K562 (cell line): ENCODE measurements around the gene C6orf89. TPM values are rescaled to one million over a fixed set of nuclear protein-coding genes. Genes with fewer than 3 reads are reported as not detected.
A peak's percentile ranks its signal among the peaks of the same experiment; 100 is the strongest.

Experiments used
- GATAD2B ChIP-seq: fragments of 450-650 bp; IDR thresholded peaks from 2 replicates; pipeline ENCODE4 v1.6.1; 2017; ENCODE audit warnings: mild to moderate bottlenecking, borderline replicate concordance
- NFATC3 ChIP-seq: fragments of 450-650 bp; IDR thresholded peaks from 2 replicates; pipeline ENCODE4 v1.6.1; 2017; ENCODE audit warnings: mild to moderate bottlenecking
- SMC3 ChIP-seq: conservative IDR thresholded peaks from 2 replicates; pipeline ENCODE4 v1.6.1; 2011; ENCODE audit warnings: low read depth, low read length, improper control_type of control experiment; ENCODE audit not compliant: insufficient read depth
- polyA plus RNA-seq, 8 experiments: library from polyadenylated mRNA; depleted of rRNA in 4 of 8; stranded (reverse) in 5 of 8; unstranded in 3 of 8; fragments of >200 nt; fragmentation: Nextera tagmentation in 2 of 8; fragmentation: Illumina TruSeq in 1 of 8; extraction: Ambion mirVana in 2 of 8; extraction: Trizol in 1 of 8; gene quantifications; 2 replicates each; pipeline versions ENCODE4 v1.2.1 to v1.2.3, GENCODE V29; 2011 to 2014; ENCODE audit warnings: inconsistent platforms in 1 of 8, missing spikeins in 1 of 8
- total RNA-seq, 7 experiments: library from RNA; depleted of rRNA in 6 of 7; stranded (reverse); fragments of >200 nt in 6 of 7; fragmentation: Illumina TruSeq in 2 of 7; extraction: Trizol in 2 of 7; gene quantifications; 2 replicates each; pipeline versions ENCODE4 v1.2.1 to v1.2.3, GENCODE V29; 2011 to 2021; ENCODE audit warnings: low replicate concordance in 1 of 7
- TF ChIP-seq, protein P1 (sequence below): IDR thresholded peaks from 2 replicates; pipeline ENCODE4 v1.6.1; 2011; ENCODE audit warnings: borderline replicate concordance, low read depth, mild to moderate bottlenecking, moderate library complexity, low read length; ENCODE audit not compliant: insufficient read depth, poor library complexity, severe bottlenecking
- TF ChIP-seq, protein P2 (sequence below), 2 experiments: IDR thresholded peaks in 1 of 2; conservative IDR thresholded peaks in 1 of 2; 2 replicates each; pipeline ENCODE4 v1.6.1; 2016; ENCODE audit warnings: low read depth in 2 of 2, mild to moderate bottlenecking in 1 of 2, missing compliant biosample characterization in 1 of 2, missing genetic modification characterization in 1 of 2, moderate library complexity in 1 of 2
- TF ChIP-seq, protein P3 (sequence below): fragments of 250-450 bp; sonication (Bioruptor Pico); IDR thresholded peaks from 2 replicates; pipeline ENCODE4 v1.5.0; 2021

C6orf89 gene
- total and polyA plus RNA-seq, 9 of the 15 experiments (the other 6 are each of a cell fraction or from before 2014, with no cell fraction given): 35.2 to 111 (median 58.5) TPM

DNA sequence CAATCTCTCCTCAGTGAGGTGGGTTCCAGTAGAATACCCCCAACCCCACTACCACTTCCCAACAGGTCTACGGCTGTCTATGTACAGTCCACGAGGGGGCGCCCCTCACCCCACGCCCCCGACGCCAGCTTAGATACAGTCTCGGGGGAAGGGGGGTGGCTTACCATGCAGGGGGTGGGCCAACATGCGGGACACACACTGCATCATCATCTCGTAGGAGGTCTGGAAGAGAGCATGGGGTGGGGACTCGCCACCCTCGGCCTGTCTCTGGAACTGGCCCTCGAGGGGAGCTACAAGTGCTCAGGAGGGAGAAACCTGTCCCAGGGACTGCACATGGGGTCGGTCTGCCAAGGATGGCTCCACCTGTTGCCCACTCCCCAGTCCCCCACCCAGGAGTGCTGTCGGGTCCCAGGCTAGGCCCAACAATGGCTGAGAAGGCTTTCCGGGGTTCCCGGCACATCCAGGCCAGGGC, 91.8 kb downstream of the C6orf89 start (continued):
- TF ChIP-seq SMC3: peak; percentile 53
- TF ChIP-seq, protein P1, sequence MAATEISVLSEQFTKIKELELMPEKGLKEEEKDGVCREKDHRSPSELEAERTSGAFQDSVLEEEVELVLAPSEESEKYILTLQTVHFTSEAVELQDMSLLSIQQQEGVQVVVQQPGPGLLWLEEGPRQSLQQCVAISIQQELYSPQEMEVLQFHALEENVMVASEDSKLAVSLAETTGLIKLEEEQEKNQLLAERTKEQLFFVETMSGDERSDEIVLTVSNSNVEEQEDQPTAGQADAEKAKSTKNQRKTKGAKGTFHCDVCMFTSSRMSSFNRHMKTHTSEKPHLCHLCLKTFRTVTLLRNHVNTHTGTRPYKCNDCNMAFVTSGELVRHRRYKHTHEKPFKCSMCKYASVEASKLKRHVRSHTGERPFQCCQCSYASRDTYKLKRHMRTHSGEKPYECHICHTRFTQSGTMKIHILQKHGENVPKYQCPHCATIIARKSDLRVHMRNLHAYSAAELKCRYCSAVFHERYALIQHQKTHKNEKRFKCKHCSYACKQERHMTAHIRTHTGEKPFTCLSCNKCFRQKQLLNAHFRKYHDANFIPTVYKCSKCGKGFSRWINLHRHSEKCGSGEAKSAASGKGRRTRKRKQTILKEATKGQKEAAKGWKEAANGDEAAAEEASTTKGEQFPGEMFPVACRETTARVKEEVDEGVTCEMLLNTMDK: peak; percentile 83
- no peak for TF ChIP-seq GATAD2B
- TF ChIP-seq, protein P2, sequence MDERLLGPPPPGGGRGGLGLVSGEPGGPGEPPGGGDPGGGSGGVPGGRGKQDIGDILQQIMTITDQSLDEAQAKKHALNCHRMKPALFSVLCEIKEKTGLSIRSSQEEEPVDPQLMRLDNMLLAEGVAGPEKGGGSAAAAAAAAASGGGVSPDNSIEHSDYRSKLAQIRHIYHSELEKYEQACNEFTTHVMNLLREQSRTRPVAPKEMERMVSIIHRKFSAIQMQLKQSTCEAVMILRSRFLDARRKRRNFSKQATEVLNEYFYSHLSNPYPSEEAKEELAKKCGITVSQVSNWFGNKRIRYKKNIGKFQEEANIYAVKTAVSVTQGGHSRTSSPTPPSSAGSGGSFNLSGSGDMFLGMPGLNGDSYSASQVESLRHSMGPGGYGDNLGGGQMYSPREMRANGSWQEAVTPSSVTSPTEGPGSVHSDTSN (CRISPR knock-in tag; IDR thresholded peaks at IDR 0.05; ENCODE audit: low read depth): no peak
- TF ChIP-seq, protein P2 (tag; conservative IDR thresholded peaks at IDR 0.05; ENCODE audit: low read depth): no peak
- no peak for TF ChIP-seq NFATC3
- TF ChIP-seq, protein P3, sequence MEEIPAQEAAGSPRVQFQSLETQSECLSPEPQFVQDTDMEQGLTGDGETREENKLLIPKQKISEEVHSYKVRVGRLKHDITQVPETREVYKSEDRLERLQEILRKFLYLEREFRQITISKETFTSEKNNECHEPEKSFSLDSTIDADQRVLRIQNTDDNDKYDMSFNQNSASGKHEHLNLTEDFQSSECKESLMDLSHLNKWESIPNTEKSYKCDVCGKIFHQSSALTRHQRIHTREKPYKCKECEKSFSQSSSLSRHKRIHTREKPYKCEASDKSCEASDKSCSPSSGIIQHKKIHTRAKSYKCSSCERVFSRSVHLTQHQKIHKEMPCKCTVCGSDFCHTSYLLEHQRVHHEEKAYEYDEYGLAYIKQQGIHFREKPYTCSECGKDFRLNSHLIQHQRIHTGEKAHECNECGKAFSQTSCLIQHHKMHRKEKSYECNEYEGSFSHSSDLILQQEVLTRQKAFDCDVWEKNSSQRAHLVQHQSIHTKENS (CRISPR knock-in tag): no peak

Other genes starting within 250 kb of the C6orf89 start
- 5.1 and 5.6 TPM in 2 replicates for gene CDKN1A, start 207.2 kb upstream of the C6orf89 start, total RNA-seq (2014; rRNA removed)
- gene CDKN1A, start 207.2 kb upstream of the C6orf89 start, total RNA-seq (2014; rRNA removed; fragmentation: Illumina TruSeq; extraction: Trizol): 2.5 and 3.3 TPM in 2 replicates
- gene CDKN1A, start 207.2 kb upstream of the C6orf89 start, total RNA-seq (2015; rRNA removed; fragmentation: Illumina TruSeq; extraction: Trizol): 2.1 TPM in 2 replicates
- 7.3 and 8.1 TPM in 2 replicates for gene CDKN1A, start 207.2 kb upstream of the C6orf89 start, total RNA-seq (2021)
- gene CDKN1A, start 207.2 kb upstream of the C6orf89 start, polyA plus RNA-seq (2011; rRNA removed): 7.6 and 9.2 TPM in 2 replicates
- gene CDKN1A, start 207.2 kb upstream of the C6orf89 start, polyA plus RNA-seq (2014; fragmentation: Illumina TruSeq; extraction: Trizol): 5.8 and 7.7 TPM in 2 replicates
- gene CDKN1A, start 207.2 kb upstream of the C6orf89 start, polyA plus RNA-seq (2014; fragmentation: Nextera tagmentation; extraction: Ambion mirVana): under 1 TPM; 0.25 to 0.49 TPM
- 5.9 and 7.0 TPM in 2 replicates for gene CDKN1A, start 207.2 kb upstream of the C6orf89 start, polyA plus RNA-seq (2014; rRNA removed)
- gene RAB44, start 188.1 kb upstream of the C6orf89 start, total RNA-seq (2014; rRNA removed): not detected in 2 replicates
- not detected in 2 replicates for gene RAB44, start 188.1 kb upstream of the C6orf89 start, total RNA-seq (2014; rRNA removed; fragmentation: Illumina TruSeq; extraction: Trizol)
- not detected in 2 replicates for gene RAB44, start 188.1 kb upstream of the C6orf89 start, total RNA-seq (2015; rRNA removed; fragmentation: Illumina TruSeq; extraction: Trizol)
- gene RAB44, start 188.1 kb upstream of the C6orf89 start, total RNA-seq (2021): not detected in 2 replicates
- gene RAB44, start 188.1 kb upstream of the C6orf89 start, polyA plus RNA-seq (2011; rRNA removed): not detected in 2 replicates
- not detected in 2 replicates for gene RAB44, start 188.1 kb upstream of the C6orf89 start, polyA plus RNA-seq (2014; fragmentation: Illumina TruSeq; extraction: Trizol)
- gene RAB44, start 188.1 kb upstream of the C6orf89 start, polyA plus RNA-seq (2014; fragmentation: Nextera tagmentation; extraction: Ambion mirVana): not detected
- not detected in 2 replicates for gene RAB44, start 188.1 kb upstream of the C6orf89 start, polyA plus RNA-seq (2014; rRNA removed)
- 0.18 TPM in 1 of 2 replicates, not detected in the other for gene CPNE5, start 46.5 kb upstream of the C6orf89 start, total RNA-seq (2014; rRNA removed)
- not detected in 2 replicates for gene CPNE5, start 46.5 kb upstream of the C6orf89 start, total RNA-seq (2014; rRNA removed; fragmentation: Illumina TruSeq; extraction: Trizol)
- gene CPNE5, start 46.5 kb upstream of the C6orf89 start, total RNA-seq (2015; rRNA removed; fragmentation: Illumina TruSeq; extraction: Trizol): 0.14 TPM in 1 of 2 replicates, not detected in the other
- gene CPNE5, start 46.5 kb upstream of the C6orf89 start, total RNA-seq (2021): 0.47 and 0.49 TPM in 2 replicates
- 0.46 and 0.61 TPM in 2 replicates for gene CPNE5, start 46.5 kb upstream of the C6orf89 start, polyA plus RNA-seq (2011; rRNA removed)
- gene CPNE5, start 46.5 kb upstream of the C6orf89 start, polyA plus RNA-seq (2014; fragmentation: Illumina TruSeq; extraction: Trizol): 0.43 TPM in 1 of 2 replicates, not detected in the other
- gene CPNE5, start 46.5 kb upstream of the C6orf89 start, polyA plus RNA-seq (2014; fragmentation: Nextera tagmentation; extraction: Ambion mirVana): 1 to 10 TPM in 1 of 2 experiments, under 1 TPM in 1; 0.21 to 1.0 TPM
- 0.69 TPM in 1 of 2 replicates, not detected in the other for gene CPNE5, start 46.5 kb upstream of the C6orf89 start, polyA plus RNA-seq (2014; rRNA removed)
- gene PPIL1, start 11.1 kb upstream of the C6orf89 start, total RNA-seq (2014; rRNA removed): 65.8 and 86.0 TPM in 2 replicates
- 130 and 132 TPM in 2 replicates for gene PPIL1, start 11.1 kb upstream of the C6orf89 start, total RNA-seq (2014; rRNA removed; fragmentation: Illumina TruSeq; extraction: Trizol)
- gene PPIL1, start 11.1 kb upstream of the C6orf89 start, total RNA-seq (2015; rRNA removed; fragmentation: Illumina TruSeq; extraction: Trizol): 107 and 119 TPM in 2 replicates
- gene PPIL1, start 11.1 kb upstream of the C6orf89 start, total RNA-seq (2021): 86.9 and 90.1 TPM in 2 replicates
- 113 and 137 TPM in 2 replicates for gene PPIL1, start 11.1 kb upstream of the C6orf89 start, polyA plus RNA-seq (2011; rRNA removed)
- gene PPIL1, start 11.1 kb upstream of the C6orf89 start, polyA plus RNA-seq (2014; fragmentation: Illumina TruSeq; extraction: Trizol): 116 and 156 TPM in 2 replicates
- 100 to 1,000 TPM; 195 to 205 TPM for gene PPIL1, start 11.1 kb upstream of the C6orf89 start, polyA plus RNA-seq (2014; fragmentation: Nextera tagmentation; extraction: Ambion mirVana)
- 87.9 and 108 TPM in 2 replicates for gene PPIL1, start 11.1 kb upstream of the C6orf89 start, polyA plus RNA-seq (2014; rRNA removed)
- 0.12 and 0.18 TPM in 2 replicates for gene PI16, start 68.8 kb downstream of the C6orf89 start, total RNA-seq (2014; rRNA removed)
- gene PI16, start 68.8 kb downstream of the C6orf89 start, total RNA-seq (2014; rRNA removed; fragmentation: Illumina TruSeq; extraction: Trizol): not detected in 2 replicates
- gene PI16, start 68.8 kb downstream of the C6orf89 start, total RNA-seq (2015; rRNA removed; fragmentation: Illumina TruSeq; extraction: Trizol): not detected in 2 replicates
- 0.18 TPM in 1 of 2 replicates, not detected in the other for gene PI16, start 68.8 kb downstream of the C6orf89 start, total RNA-seq (2021)
- gene PI16, start 68.8 kb downstream of the C6orf89 start, polyA plus RNA-seq (2011; rRNA removed): 0.06 TPM in 1 of 2 replicates, not detected in the other
- 0.08 TPM in 1 of 2 replicates, not detected in the other for gene PI16, start 68.8 kb downstream of the C6orf89 start, polyA plus RNA-seq (2014; fragmentation: Illumina TruSeq; extraction: Trizol)
- not detected for gene PI16, start 68.8 kb downstream of the C6orf89 start, polyA plus RNA-seq (2014; fragmentation: Nextera tagmentation; extraction: Ambion mirVana)
- 0.54 TPM in 1 of 2 replicates, not detected in the other for gene PI16, start 68.8 kb downstream of the C6orf89 start, polyA plus RNA-seq (2014; rRNA removed)
- 118 and 148 TPM in 2 replicates for gene MTCH1, start 100.2 kb downstream of the C6orf89 start, total RNA-seq (2014; rRNA removed)
- gene MTCH1, start 100.2 kb downstream of the C6orf89 start, total RNA-seq (2014; rRNA removed; fragmentation: Illumina TruSeq; extraction: Trizol): 98.3 and 112 TPM in 2 replicates
- 114 and 122 TPM in 2 replicates for gene MTCH1, start 100.2 kb downstream of the C6orf89 start, total RNA-seq (2015; rRNA removed; fragmentation: Illumina TruSeq; extraction: Trizol)
- gene MTCH1, start 100.2 kb downstream of the C6orf89 start, total RNA-seq (2021): 153 and 161 TPM in 2 replicates
- gene MTCH1, start 100.2 kb downstream of the C6orf89 start, polyA plus RNA-seq (2011; rRNA removed): 135 and 137 TPM in 2 replicates
- gene MTCH1, start 100.2 kb downstream of the C6orf89 start, polyA plus RNA-seq (2014; fragmentation: Illumina TruSeq; extraction: Trizol): 125 and 128 TPM in 2 replicates
- gene MTCH1, start 100.2 kb downstream of the C6orf89 start, polyA plus RNA-seq (2014; fragmentation: Nextera tagmentation; extraction: Ambion mirVana): 10 to 100 TPM in 1 of 2 experiments, 1 to 10 TPM in 1; 7.9 to 14.1 TPM
- gene MTCH1, start 100.2 kb downstream of the C6orf89 start, polyA plus RNA-seq (2014; rRNA removed): 102 and 116 TPM in 2 replicates
- gene FGD2, start 119.7 kb downstream of the C6orf89 start, total RNA-seq (2014; rRNA removed): 0.04 TPM in 1 of 2 replicates, not detected in the other
- not detected in 2 replicates for gene FGD2, start 119.7 kb downstream of the C6orf89 start, total RNA-seq (2014; rRNA removed; fragmentation: Illumina TruSeq; extraction: Trizol)
- gene FGD2, start 119.7 kb downstream of the C6orf89 start, total RNA-seq (2015; rRNA removed; fragmentation: Illumina TruSeq; extraction: Trizol): 0.15 TPM in 1 of 2 replicates, not detected in the other
- gene FGD2, start 119.7 kb downstream of the C6orf89 start, total RNA-seq (2021): 0.13 TPM in 1 of 2 replicates, not detected in the other
- gene FGD2, start 119.7 kb downstream of the C6orf89 start, polyA plus RNA-seq (2011; rRNA removed): 0.04 TPM in 1 of 2 replicates, not detected in the other
- gene FGD2, start 119.7 kb downstream of the C6orf89 start, polyA plus RNA-seq (2014; fragmentation: Illumina TruSeq; extraction: Trizol): not detected in 2 replicates
- gene FGD2, start 119.7 kb downstream of the C6orf89 start, polyA plus RNA-seq (2014; fragmentation: Nextera tagmentation; extraction: Ambion mirVana): not detected
- gene FGD2, start 119.7 kb downstream of the C6orf89 start, polyA plus RNA-seq (2014; rRNA removed): 0.09 TPM in 1 of 2 replicates, not detected in the other